ENCODE data around the gene CD28. TPM values are rescaled to one million over a fixed set of nuclear protein-coding genes. Genes with fewer than 3 reads are reported as not detected.

Gene CD28
- polyA plus RNA-seq, 1 donor from 2014 or later, result not detected

GRCh38 chr2:203660465-203660864, 46.0 kb upstream of the CD28 start:
- Histone ChIP-seq H3K9me3 (ENCODE audit: low read length) (no peaks in the 10 kb centered on the region), H3K27me3 (ENCODE audit: insufficient read depth, low read depth, low read length) (no peaks in the 10 kb centered on the region), H3K4me3 (ENCODE audit: low read length) (no peak overlapping the region), H3K9ac (ENCODE audit: low read length) (no peak overlapping the region), H3K79me2 (replicated peaks; ENCODE audit: insufficient read depth, low read length) (no peaks in the 10 kb centered on the region), H2AFZ (ENCODE audit: low read depth, low read length) (no peak overlapping the region), H3K9me2 (ENCODE audit: insufficient read depth, low read length) (no peaks in the 10 kb centered on the region), H4K20me1 (ENCODE audit: insufficient read depth) (no peaks in the 10 kb centered on the region), H3K36me3 (ENCODE audit: insufficient read depth, low read length) (no peaks in the 10 kb centered on the region), H3K27ac (ENCODE audit: low read length) (no peak overlapping the region), H3F3A (ENCODE audit: insufficient read depth, low read length, poor library complexity, severe bottlenecking) (no peaks in the 10 kb centered on the region), H3K4me2 (ENCODE audit: low read length) (no peak overlapping the region)
- no peak for TF ChIP-seq MXI1 (conservative IDR thresholded peaks at IDR 0.05; ENCODE audit: poor library complexity, severe bottlenecking)
- no peak for TF ChIP-seq EZH2 (IDR thresholded peaks at IDR 0.05; ENCODE audit: borderline replicate concordance, insufficient read depth, low read length, poor library complexity, severe bottlenecking)

GRCh38 chr2:203661279-203661908, 45.0 kb upstream of the CD28 start:
- no peaks in the 10 kb centered on the region for H3K9me3 ChIP-seq (ENCODE audit: low read length)
- H3K27ac ChIP-seq (ENCODE audit: low read length), result no peak overlapping the region
- H3K4me3 ChIP-seq (ENCODE audit: low read length), result no peak overlapping the region
- no peaks in the 10 kb centered on the region for H3K27me3 ChIP-seq (ENCODE audit: insufficient read depth, low read depth, low read length)
- no peaks in the 10 kb centered on the region for H3K36me3 ChIP-seq (ENCODE audit: insufficient read depth, low read length)
- H4K20me1 ChIP-seq (ENCODE audit: insufficient read depth), result no peaks in the 10 kb centered on the region
- no peaks in the 10 kb centered on the region for H3K9me2 ChIP-seq (ENCODE audit: insufficient read depth, low read length)
- no peak overlapping the region for H3K9ac ChIP-seq (ENCODE audit: low read length)
- H3K79me2 ChIP-seq (replicated peaks; ENCODE audit: insufficient read depth, low read length), result no peaks in the 10 kb centered on the region
- H3F3A ChIP-seq (ENCODE audit: insufficient read depth, low read length, poor library complexity, severe bottlenecking), result no peaks in the 10 kb centered on the region
- H2AFZ ChIP-seq (ENCODE audit: low read depth, low read length), result no peak overlapping the region
- H3K4me2 ChIP-seq (ENCODE audit: low read length), result no peak overlapping the region
- TF ChIP-seq, protein P1, sequence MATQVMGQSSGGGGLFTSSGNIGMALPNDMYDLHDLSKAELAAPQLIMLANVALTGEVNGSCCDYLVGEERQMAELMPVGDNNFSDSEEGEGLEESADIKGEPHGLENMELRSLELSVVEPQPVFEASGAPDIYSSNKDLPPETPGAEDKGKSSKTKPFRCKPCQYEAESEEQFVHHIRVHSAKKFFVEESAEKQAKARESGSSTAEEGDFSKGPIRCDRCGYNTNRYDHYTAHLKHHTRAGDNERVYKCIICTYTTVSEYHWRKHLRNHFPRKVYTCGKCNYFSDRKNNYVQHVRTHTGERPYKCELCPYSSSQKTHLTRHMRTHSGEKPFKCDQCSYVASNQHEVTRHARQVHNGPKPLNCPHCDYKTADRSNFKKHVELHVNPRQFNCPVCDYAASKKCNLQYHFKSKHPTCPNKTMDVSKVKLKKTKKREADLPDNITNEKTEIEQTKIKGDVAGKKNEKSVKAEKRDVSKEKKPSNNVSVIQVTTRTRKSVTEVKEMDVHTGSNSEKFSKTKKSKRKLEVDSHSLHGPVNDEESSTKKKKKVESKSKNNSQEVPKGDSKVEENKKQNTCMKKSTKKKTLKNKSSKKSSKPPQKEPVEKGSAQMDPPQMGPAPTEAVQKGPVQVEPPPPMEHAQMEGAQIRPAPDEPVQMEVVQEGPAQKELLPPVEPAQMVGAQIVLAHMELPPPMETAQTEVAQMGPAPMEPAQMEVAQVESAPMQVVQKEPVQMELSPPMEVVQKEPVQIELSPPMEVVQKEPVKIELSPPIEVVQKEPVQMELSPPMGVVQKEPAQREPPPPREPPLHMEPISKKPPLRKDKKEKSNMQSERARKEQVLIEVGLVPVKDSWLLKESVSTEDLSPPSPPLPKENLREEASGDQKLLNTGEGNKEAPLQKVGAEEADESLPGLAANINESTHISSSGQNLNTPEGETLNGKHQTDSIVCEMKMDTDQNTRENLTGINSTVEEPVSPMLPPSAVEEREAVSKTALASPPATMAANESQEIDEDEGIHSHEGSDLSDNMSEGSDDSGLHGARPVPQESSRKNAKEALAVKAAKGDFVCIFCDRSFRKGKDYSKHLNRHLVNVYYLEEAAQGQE (IDR thresholded peaks at IDR 0.05; ENCODE audit: borderline replicate concordance), result no peak
- no peak for TF ChIP-seq EP300 (conservative IDR thresholded peaks at IDR 0.05; ENCODE audit: poor library complexity, severe bottlenecking)
- TF ChIP-seq TAF1 (IDR thresholded peaks at IDR 0.05; ENCODE audit: low read depth), result no peak
- TF ChIP-seq MXI1 (conservative IDR thresholded peaks at IDR 0.05; ENCODE audit: poor library complexity, severe bottlenecking), result no peak
- no peak for TF ChIP-seq RAD21 (conservative IDR thresholded peaks at IDR 0.05)
- no peak for TF ChIP-seq SMC3 (conservative IDR thresholded peaks at IDR 0.05; ENCODE audit: poor library complexity)
- TF ChIP-seq, protein P2, sequence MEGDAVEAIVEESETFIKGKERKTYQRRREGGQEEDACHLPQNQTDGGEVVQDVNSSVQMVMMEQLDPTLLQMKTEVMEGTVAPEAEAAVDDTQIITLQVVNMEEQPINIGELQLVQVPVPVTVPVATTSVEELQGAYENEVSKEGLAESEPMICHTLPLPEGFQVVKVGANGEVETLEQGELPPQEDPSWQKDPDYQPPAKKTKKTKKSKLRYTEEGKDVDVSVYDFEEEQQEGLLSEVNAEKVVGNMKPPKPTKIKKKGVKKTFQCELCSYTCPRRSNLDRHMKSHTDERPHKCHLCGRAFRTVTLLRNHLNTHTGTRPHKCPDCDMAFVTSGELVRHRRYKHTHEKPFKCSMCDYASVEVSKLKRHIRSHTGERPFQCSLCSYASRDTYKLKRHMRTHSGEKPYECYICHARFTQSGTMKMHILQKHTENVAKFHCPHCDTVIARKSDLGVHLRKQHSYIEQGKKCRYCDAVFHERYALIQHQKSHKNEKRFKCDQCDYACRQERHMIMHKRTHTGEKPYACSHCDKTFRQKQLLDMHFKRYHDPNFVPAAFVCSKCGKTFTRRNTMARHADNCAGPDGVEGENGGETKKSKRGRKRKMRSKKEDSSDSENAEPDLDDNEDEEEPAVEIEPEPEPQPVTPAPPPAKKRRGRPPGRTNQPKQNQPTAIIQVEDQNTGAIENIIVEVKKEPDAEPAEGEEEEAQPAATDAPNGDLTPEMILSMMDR (IDR thresholded peaks at IDR 0.05; ENCODE audit: poor library complexity, severe bottlenecking), result no peak
- no peak for TF ChIP-seq EZH2 (IDR thresholded peaks at IDR 0.05; ENCODE audit: borderline replicate concordance, insufficient read depth, low read length, poor library complexity, severe bottlenecking)
- no peak for TF ChIP-seq POLR2AphosphoS5 (IDR thresholded peaks at IDR 0.05)

Measured in neural cell (in vitro differentiated cells).